HTR-8/SVneo (cell line): Measurements from ENCODE around the gene NHLRC4.
"Not testable (repeated sequence)": the region's sequence is repeated elsewhere in the genome, so short reads cannot be mapped to it uniquely, and the experiment has no call there.

Experiments
- DNase-seq: peaks from one replicate; pipeline ENCODE4 v3.0.0; 2011; ENCODE audit warnings: low spot score, mixed read lengths; ENCODE audit not compliant: insufficient read length
- FAIRE-seq: peaks from 2 replicates; lab custom pipeline; 2011; peaks lifted over from hg19 to GRCh38; lab: Jason Lieb, UNC

Gene NHLRC4

DNA sequence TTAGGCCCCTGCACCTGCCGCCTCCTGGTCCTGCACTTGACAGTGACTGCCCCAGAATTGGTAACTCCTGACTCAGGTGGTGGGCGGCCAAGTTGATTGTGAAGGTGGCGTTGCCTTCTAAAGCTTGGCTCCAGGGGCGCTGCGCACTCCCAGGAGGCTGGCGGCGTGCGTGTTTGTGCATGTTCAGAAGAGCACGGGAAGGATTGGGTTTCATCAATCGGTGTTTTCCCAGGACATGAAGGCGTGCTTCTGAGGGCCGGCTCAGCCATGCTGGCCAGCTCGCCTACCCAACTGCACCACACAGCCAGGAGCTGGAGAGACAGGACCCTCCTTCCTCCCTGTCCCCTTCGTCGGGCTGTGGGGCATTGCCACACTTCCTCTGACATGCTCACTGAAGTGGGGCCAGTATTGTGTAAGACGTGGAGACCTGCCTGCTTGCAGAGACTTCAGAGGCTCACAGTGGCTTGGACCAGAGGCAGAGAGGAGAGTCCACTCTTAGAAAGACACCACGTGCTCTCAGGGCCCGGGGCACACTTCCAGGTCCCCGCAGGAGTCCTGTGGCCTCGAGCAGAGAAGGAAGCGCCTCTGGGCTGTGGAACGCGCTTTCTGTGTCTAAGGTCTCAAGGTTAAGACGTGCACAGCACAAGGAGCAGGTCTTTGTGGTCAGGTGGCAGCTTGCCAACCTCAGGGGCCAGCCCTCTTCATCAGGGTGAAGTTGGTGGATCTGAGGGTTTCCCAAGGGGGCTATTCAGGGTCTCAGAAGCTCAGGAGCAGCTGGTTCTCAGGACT lies 25.9 kb downstream of the NHLRC4 start:
- FAIRE-seq (no peak), DNase-seq (no peak)

- FAIRE-seq (no peak), DNase-seq (no peak)
These were observed 26.6 kb downstream of the NHLRC4 start for GRCh38 chr16:593406-593805.

DNA sequence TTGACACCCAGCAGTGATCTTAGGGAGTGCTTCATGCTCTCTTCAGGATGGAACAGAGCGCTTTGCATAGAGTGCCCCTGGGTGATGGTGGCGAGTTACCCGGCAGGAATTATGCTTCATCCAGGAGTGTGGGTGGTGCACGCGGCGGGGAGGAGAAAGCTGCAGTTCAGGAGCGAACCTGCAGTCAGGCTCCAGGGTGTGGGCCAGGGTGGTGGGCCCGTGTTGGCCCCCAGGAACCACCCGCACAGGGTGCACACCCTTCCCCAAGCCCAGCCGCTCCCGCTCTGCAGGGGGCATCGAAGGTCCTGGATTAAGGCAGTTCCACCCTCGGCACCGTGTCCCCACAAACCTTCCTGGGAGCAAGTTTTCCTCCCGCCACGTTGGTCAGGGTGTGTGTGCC lies 27.0 kb downstream of the NHLRC4 start:
- DNase-seq (no peak), FAIRE-seq (no peak)

- FAIRE-seq = no peak
- DNase-seq = no peak
These were observed 28.3 kb downstream of the NHLRC4 start for GRCh38 chr16:595094-595528.

DNA sequence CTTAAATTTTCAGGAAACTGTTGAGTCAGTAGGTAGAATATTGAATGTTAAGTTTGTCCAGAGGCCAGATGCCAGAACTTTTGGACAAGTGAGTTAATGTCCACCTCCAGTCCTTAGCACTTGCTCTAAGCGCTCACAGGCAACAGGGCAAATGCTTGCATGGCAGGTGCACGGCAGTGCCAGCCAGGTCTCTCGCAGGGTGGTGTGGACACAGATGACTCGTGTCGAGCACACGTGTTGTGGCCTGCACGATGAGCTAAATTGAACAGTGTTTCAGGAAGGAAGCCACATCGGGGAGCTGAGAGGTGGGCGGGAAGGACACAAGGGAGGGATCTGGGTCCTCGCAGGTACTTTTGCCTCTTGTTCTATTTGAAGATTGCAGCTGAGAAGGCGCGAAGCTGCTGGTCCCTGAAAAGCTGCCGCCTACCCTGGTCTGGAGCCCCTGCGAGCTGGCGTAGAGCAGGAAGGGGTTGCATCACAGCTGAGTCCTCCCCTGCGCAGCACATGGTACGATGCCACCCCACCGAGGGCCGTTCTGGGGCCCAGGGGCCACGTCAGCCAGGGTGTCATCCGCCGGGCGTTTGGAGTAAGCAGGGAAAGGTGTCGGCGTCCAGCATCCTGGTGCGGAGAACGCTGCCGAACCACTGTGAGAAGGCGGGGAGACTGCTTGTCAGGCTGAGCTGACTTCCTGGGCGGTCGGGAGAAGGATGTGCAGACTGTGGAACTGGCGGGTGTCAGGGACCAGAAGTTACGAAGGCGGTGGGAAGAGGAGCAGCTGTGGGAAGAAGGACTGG lies 29.3 kb downstream of the NHLRC4 start:
- no peak for FAIRE-seq
- DNase-seq = no peak

DNA sequence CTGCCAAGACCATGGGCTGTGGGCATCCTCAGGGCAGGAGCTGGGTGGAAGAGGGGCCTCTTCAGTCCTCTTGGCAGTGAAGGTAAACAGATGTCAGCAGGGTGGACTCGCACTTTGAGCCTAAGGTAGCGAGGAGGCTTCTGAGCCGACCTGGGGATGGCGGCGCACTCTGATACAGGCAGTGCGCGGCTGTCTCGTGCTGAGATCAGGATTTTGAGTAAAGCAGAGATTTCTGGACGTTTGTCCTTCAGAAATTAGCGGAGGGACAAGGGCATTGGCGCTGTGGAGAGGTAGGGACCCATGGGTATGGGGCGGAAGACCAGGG lies 29.9 kb downstream of the NHLRC4 start:
- FAIRE-seq (no peak), DNase-seq (no peak)

GRCh38 chr16:597655-598054 lies 30.9 kb downstream of the NHLRC4 start:
- not testable (repeated sequence) for FAIRE-seq, DNase-seq

DNA sequence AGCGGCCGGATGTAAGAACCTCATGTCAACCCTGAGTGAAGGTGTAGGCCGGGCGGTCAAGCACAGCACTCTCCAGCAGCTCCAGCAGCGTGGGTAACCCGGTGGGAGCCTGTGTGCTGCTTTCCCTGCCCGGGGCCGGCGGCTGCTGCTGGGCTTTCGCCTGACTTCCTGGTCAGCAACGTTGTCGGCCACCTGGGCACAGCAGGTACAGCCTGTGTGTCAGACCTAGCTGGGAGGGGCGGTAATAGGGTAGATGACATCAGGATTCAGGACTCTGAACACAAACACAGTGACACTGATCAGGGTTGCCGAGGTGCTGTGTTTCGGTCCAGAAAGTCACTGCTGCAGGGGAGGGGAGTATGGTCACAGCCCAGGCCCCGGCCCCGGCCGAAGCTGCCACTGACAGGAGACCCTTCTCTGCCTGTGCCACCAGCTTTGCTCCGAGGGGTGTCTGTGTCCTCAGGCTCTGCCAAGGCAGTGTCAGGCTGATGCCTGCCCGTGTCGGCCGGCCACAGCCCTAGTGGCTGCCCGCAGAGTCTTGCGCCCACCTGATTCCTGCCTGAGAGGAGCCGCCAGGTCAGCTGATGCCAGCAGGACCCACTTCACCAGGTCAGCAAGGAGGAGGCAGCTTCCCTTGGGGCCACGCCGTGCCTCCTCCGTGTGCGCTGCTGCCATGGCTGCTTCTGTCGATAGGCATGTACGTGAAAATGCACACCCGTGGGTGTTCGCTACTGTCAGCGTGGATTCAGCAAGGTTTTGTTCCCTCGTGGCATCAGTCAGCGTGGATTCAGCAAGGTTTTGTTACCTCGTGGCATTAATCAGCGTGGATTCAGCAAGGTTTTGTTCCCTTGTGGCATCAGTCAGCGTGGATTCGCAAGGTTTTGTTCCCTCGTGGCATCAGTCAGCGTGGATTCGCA lies 32.3 kb downstream of the NHLRC4 start:
- DNase-seq (no peak), FAIRE-seq (no peak)

DNA sequence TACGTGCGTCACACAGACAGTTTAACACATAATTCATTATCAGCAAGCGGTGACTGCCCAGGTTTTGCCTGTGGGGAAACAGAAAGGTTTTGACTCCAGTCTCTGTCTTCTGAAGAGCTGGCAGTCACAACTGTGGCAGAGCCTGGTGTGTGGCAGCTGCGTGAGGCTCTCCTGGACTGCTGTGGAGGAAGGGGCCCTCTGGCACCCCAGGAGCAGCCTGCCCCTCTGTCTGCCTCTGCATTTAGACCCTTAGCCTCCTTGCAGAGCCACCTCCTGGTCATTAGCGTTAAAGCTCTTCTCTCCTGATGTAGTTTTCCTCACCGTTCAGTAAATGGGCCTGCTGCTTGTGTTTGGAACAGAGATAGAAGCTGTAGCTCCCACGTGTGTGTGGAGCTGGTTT lies 34.0 kb downstream of the NHLRC4 start:
- FAIRE-seq (no peak), DNase-seq (no peak)

DNA sequence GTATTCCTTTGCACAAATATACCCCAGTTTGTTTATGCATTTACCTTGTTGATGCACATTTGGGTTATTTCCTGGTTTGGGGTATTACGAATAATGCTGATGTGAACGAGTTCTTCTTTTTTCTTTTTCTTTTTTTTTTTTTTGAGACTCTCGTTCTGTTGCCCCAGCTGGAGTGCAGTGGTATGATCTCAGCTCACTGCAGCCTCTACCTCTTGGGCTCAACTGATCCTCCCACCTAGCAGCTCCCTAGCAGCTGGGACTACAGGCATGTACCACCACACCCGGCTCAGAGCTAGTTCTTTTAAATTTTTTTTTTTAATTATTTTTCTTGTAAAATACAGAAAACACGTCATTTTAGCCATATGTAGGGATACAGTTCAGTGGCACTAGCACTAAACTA lies 37.1 kb downstream of the NHLRC4 start:
- DNase-seq (no peak), FAIRE-seq (no peak)

- FAIRE-seq = no peak
- DNase-seq = no peak
These were observed 40.0 kb downstream of the NHLRC4 start for GRCh38 chr16:606656-607307.

DNA sequence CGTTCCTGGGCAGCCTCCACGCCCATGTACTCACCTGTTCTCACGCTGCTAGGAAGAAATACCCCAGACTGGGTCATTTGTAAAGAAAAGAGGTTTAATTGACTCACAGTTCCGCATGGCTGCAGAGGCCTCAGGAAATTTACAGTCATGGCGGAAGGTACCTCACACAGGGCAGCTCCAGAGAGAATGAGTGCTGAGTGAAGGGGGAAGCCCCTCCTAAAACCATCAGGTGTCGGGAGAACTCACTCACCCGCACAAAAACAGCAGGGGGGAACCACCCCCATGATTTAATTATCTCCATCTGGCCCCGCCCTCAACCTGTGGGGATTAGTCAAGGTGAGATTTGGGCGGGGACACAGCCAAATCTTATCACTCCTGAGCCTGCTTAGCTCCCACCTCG lies 41.2 kb downstream of the NHLRC4 start:
- FAIRE-seq (no peak), DNase-seq (no peak)

DNA sequence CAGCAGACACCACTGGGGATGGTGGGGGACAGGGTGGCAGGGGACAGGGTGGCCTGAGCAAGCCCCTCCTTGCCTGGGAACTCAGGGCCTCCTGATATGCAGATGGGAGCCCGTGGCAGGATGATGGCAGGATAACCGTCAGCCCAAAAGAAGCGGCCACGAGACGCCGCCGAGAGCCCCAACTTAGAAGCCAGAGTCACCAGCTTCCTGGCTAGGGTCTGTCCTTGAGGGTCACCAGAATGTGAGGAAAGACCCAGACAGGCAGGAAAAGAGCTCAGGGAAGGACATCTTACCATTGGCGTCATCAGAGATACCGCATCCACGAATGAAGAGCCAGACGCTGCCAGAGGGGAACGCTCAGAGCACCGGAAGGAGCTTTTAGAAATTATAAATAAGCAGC lies 42.5 kb downstream of the NHLRC4 start:
- DNase-seq (no peak), FAIRE-seq (no peak)

DNA sequence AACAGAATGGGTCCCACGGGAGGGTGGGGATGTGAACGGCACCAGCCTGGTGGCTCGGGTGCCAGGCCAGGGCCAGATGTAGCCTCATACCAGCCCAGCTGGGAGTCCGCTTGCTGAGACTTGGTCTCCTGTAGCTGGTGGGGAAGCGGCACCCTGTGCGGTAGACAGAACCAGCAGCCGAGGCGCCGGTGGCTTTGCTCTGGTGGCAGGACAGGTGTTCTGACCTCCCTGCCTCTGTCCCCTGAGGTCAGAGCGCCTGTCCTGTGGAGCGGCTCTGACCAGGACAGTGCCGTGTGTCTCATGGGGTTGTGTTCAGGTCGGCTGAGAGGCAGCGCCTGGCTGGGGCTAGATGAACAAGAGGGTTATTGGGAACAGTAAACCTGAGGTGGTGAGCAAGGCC lies 43.2 kb downstream of the NHLRC4 start:
- no peak for FAIRE-seq
- DNase-seq = no peak

- no peak for DNase-seq
- no peak for FAIRE-seq
These were observed 43.9 kb downstream of the NHLRC4 start for GRCh38 chr16:610513-611381.

- FAIRE-seq (no peak), DNase-seq (no peak)
These were observed 48.3 kb downstream of the NHLRC4 start for GRCh38 chr16:615122-615521.

DNA sequence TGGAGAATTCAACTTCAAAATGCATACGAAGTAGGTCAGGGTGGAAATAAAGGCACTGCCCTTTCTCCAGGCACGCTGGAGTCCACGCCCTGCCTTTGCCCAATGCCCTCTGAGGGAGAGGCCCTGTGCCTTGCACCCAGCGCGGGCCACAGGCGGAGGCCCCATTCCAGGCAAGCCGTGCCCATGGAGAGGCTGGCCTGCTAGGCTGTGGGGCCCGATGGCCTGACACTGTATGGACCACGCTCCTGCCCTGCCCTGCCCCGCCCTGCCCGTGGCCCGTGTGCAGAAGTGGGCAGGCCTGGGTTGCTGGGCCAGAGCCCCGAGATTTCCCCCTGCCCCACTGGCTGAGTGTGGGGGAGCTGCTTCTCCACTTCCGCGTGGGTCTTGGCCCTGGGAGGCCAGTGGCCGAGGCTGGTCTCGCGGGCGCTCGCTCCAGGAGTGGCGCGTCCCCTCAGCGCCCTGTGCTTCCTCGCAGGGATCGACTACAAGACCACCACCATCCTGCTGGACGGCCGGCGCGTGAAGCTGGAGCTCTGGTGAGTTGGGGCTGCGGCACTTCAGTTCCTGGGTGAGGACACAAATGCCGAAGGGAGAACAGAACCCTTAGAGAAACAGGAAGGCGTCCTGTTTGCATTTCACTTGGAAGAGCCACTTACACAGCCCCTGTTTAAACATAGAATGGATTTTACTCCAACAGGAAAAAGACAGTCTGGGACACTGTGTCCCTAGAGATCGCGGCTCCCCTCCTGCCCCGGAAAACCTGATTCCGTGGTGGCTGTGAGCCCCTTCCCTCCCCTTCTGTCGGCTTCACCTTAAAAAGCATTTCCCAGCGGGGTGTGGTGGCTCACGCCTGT lies 50.2 kb downstream of the NHLRC4 start:
- DNase-seq = no peak
- FAIRE-seq = no peak

GRCh38 chr16:617855-618254 lies 51.0 kb downstream of the NHLRC4 start:
- DNase-seq (no peak), FAIRE-seq (no peak)
